Epidermal melanocyte (primary cell): Measurements from ENCODE around the gene AP1M1.
A peak's percentile ranks its signal among the peaks of the same experiment; 100 is the strongest.

Experiments
- DNase-seq: peaks from one replicate; pipeline ENCODE4 v3.0.0; 2011; ENCODE audit warnings: low spot score; ENCODE audit not compliant: insufficient read length

Gene AP1M1

GRCh38 chr19:16232127-16232526 is 34.4 kb downstream of the AP1M1 start:
- no peak for DNase-seq

GRCh38 chr19:16232568-16232967 is 34.9 kb downstream of the AP1M1 start:
- no peak for DNase-seq

GRCh38 chr19:16233081-16233776 is 35.5 kb downstream of the AP1M1 start:
- no peak for DNase-seq

DNA sequence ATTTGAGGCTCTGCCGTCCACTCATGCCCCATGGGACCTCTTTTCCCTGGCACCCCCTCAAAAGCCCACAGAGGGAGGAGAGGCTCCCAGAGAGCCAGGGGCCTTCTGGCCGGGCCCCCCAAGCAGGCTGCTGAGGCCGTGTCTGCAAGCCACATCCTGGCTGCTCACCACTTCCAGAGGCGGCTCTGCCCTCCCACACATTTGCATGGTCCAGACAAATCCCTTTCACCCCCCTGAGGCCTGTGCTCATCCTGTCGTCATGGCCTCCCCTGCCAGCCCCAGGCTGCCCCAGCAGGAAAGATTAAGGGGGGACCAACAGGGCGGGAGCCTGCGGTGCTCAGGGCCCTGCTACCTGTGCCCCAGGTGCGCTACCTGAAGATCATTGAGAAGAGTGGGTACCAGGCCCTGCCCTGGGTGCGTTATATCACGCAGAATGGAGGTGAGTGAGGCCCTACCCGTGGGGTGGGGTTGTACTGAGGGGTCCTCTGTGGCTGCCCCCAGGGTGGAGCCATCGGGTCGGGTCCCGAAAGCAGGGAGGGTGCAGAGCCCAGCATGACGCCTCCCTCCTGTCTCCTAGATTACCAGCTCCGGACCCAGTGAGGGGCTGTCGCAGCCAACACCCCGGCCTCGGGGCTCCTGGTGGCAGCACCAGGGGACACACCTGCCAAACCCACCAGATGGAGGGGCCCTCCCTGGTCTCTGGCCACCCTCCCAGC is 36.3 kb downstream of the AP1M1 start:
- DNase-seq, result no peak

- no peak for DNase-seq
Observed at GRCh38 chr19:16234552-16235445, 37.1 kb downstream of the AP1M1 start.

DNA sequence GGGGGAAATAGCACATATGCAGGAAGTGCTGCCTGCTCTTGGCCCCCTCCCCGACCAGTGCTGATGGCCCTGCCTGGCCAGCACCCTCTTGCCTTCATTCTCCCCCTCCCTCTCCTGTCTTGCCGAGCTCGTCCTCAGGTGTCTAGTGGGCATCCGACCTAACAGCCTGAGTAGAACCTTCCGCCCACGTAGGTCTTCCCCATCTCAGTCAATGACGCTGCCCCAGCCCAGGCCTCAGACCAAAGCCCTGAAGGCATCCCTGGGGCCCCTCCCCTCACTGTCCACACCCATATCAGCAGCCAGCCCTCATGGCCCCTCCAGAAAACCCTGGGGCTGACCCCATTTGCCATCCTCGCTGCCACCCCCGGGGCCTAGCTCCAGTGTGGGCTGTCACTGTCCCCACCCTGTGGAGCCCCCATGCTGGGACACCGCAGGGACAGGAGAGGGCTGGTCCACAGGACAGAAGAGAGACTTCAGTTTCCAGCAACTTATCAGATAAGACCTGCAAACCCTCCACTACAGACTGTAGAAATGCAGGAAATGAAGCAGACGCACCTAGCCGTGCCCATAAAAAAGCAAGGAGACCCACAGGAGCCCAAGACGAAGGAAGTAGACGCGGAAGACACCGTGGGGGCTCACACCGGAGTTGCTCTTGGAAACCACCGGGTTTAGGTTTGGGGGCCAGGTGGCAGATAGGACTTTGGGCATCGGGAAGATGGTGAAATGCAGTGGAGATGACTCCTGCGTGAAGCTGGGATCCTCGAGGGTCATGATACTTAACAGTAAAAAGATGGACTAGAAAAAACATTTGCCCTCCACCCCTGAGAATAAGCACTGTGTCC is 38.3 kb downstream of the AP1M1 start:
- DNase-seq, result no peak

- no peak for DNase-seq
Observed at GRCh38 chr19:16244091-16244490, 46.4 kb downstream of the AP1M1 start.

GRCh38 chr19:16247353-16248182 is 49.9 kb downstream of the AP1M1 start:
- peak; percentile 92 for DNase-seq

- DNase-seq, result no peak
Observed at GRCh38 chr19:16248380-16249023, 50.8 kb downstream of the AP1M1 start.

GRCh38 chr19:16249826-16250404 is 52.2 kb downstream of the AP1M1 start:
- DNase-seq, result no peak

DNA sequence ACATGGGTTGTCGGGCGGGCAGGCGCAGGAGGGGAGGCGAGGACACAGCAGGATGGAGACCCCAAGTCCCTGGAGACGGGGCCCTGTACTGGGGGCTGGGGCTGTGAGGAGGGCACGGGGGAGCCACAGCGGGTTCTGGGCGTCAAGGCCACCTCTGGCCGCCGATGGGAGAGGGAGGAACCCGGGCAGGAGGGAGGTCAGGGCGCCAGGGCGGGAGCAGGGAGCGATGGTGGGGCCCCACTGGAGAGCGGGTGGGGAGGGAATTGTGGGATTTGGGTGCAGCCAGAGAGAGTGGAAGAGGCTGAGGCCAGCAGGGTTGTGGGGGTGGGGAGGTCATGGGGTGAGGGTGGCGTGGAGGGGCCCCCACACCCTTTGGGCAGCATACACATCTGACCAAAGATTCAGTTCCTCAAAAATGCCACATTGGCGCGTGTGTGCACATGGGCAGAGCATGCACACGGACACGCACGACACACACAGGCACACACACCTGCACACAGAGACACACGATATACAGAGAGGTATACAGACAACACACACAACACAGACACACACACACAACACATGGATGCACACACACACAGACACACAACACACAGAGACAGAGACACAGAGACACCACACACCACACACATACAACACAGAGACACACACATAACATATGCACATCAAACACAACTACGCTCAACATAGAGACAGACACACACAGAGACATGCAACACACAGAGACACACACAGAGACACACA is 54.9 kb downstream of the AP1M1 start:
- no peak for DNase-seq

DNA sequence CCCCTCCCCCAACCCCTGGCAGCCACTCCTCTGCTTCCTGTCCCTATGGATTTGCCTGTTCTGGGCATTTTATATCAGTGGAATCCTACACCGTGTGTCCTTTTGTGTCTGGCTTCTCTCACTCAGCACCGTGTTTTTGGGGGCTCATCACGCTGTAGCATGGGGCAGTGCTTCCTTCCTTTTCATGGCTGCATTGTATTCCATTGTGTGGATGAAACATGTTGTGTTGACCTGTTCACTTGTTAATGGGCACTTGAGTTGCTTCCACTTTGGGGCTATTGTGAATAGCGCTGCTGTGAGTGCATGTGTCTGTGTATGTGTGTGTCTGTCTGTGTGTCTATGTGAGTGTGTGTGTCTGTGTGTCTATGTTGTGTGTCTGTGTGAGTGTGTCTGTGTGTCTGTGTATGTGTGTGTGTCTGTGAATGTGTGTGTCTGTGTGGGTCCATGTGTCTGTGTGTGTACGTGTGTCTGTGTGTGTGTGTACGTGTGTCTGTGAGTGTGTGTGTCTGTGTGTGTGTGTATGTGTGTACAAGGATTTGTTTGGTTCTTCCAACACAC is 57.2 kb downstream of the AP1M1 start:
- no peak for DNase-seq

DNA sequence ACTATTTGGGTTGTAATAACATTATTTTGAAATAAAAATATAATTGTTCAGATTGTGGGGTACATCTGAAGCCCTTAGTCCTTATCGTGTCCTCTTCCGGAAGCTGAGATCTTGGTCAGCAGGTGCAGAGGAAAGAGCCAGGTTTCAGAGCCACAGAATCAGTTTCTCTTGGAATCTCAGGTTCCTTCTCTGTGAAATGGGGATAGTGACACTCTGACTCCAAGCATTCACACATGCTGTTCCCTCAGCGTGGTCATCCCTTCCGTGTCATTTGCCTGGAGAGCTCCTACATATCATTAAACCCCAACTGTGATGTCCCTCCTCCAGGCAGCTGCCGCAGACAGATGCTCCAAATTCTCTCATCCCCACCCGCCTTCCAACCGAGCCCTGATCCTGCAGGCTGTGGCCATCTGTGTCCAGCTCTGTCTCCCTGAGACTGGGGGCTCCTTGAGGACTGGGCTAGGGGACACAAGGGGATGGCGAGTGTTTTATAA is 59.8 kb downstream of the AP1M1 start:
- no peak for DNase-seq

GRCh38 chr19:16258440-16258903 is 60.8 kb downstream of the AP1M1 start:
- no peak for DNase-seq

- no peak for DNase-seq
Observed at GRCh38 chr19:16259385-16260159, 61.9 kb downstream of the AP1M1 start.

GRCh38 chr19:16260160-16260811 is 62.6 kb downstream of the AP1M1 start:
- no peak for DNase-seq

DNA sequence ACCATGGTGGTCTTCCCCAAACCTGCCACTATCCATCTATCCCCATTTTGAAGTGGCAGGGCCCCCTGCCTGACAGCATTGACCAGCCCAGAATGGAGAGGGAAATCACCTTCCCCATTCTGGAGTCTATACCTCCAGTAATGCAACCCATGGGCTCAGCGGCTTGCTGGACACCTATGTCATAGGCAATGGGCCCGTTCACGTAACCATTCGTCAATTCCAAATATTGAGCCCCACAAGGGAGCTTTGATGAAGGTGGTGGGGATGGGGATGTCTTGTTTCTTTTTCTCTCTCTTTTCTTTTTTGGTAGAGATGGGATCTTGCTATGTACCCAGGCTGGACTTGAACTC is 63.1 kb downstream of the AP1M1 start:
- DNase-seq, result no peak
